Activated CD8-positive, alpha-beta T cell treated with anti-CD3 and anti-CD28 coated beads for 36 hours (primary cell): ENCODE results near the gene WDR45. TPM values are rescaled to one million over a fixed set of nuclear protein-coding genes. Genes with fewer than 3 reads are reported as not detected.
A peak's percentile ranks its signal among the peaks of the same experiment; 100 is the strongest.

ENCODE experiments used
- ATAC-seq: fragments of 200-7000 bp; cut with Tn5 transposase; one replicate; pipeline ENCODE4 v1.10.0; 2021; ENCODE audit warnings: mild to moderate bottlenecking, moderate library complexity
- CTCF ChIA-PET: fragments of 350-600 bp; sonication (Branson Sonifier 250); formaldehyde crosslinking; loops from one replicate; lab custom pipeline; 2021; ENCODE audit warnings: antibody characterized with exemption; lab: Charles Lee
- POLR2A ChIA-PET: fragments of 350-600 bp; sonication (Branson Sonifier 250); formaldehyde crosslinking; loops from one replicate; lab custom pipeline; 2021; ENCODE audit warnings: antibody characterized with exemption; lab: Charles Lee
- DNase-seq: peaks from one replicate; pipeline ENCODE4 v3.0.0-alpha.2; 2020
- H3K27ac Mint-ChIP-seq: one replicate; pipeline ENCODE4 v1.8.0; 2021; ENCODE audit warnings: mild to moderate bottlenecking, mixed read lengths
- H3K27me3 Mint-ChIP-seq: one replicate; pipeline ENCODE4 v1.8.0; 2021; ENCODE audit warnings: mixed read lengths
- H3K36me3 Mint-ChIP-seq: one replicate; pipeline ENCODE4 v1.8.0; 2021; ENCODE audit warnings: low read depth, mixed read lengths
- H3K4me1 Mint-ChIP-seq: one replicate; pipeline ENCODE4 v1.8.0; 2021; ENCODE audit warnings: low read depth, mixed read lengths
- H3K4me3 Mint-ChIP-seq: one replicate; pipeline ENCODE4 v1.8.0; 2021; ENCODE audit warnings: mild to moderate bottlenecking, moderate library complexity, mixed read lengths
- H3K9me3 Mint-ChIP-seq: one replicate; pipeline ENCODE4 v1.8.0; 2021; ENCODE audit warnings: mixed read lengths
- intact Hi-C: fragments of 100-400 bp; cut with micrococcal nuclease; formaldehyde crosslinking; loops from one replicate; pipeline ENCODE4 v1.10.0; 2022
- total RNA-seq, 2 experiments: library from RNA; stranded (reverse); gene quantifications; one replicate each; pipeline ENCODE4 v1.2.3, GENCODE V29; 2021
- TF ChIP-seq, protein P1 (sequence below): fragments of 200-600 bp; IDR thresholded peaks from one replicate; pipeline ENCODE4 v1.8.0; 2022; ENCODE audit warnings: antibody characterized with exemption, mild to moderate bottlenecking

Gene WDR45
- total RNA-seq, 2 experiments from 2014 or later, result 16.9 to 19.6 TPM

DNA sequence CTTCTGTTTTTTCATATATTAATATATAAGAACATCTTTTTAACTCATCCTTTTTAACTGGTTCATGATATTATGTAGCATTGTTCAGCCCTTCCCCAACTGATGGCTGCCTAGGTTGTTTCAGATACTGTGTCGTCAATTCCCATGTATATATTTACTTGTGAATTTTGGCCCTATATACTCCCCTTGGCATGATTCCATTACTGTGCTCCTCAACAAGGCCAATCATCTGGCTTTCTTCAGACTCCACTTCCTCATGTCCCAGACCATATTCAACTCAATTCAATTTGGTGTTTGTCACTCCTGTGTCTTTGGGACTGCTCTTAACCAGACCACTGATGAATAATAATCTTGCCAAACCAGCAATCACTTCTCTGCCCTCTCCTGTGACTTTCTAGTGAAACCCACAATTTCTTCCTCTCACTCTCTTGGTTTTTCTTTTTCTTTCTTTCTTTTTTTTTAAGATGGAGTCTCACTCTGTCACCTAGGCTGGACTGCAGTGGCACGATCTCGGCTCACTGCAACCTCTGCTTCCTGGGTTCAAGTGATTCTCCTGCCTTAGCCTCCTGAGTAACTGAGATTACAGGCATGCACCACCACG is 2.7 kb upstream of the WDR45 start:
- no peak for ATAC-seq
- no peak for DNase-seq
- POLR2A ChIA-PET, result no interaction called here
- Mint-ChIP-seq H3K27ac (peak overlapping the region; percentile 22), H3K4me1 (peaks cover 15% of the 10 kb centered on the region), H3K27me3 (no peaks in the 10 kb centered on the region), H3K36me3 (peaks cover 2% of the 10 kb centered on the region), H3K9me3 (no peaks in the 10 kb centered on the region), H3K4me3 (no peak overlapping the region)
- CTCF ChIA-PET, result no interaction called here
- intact Hi-C loops, result no loop called here
- TF ChIP-seq, protein P1, sequence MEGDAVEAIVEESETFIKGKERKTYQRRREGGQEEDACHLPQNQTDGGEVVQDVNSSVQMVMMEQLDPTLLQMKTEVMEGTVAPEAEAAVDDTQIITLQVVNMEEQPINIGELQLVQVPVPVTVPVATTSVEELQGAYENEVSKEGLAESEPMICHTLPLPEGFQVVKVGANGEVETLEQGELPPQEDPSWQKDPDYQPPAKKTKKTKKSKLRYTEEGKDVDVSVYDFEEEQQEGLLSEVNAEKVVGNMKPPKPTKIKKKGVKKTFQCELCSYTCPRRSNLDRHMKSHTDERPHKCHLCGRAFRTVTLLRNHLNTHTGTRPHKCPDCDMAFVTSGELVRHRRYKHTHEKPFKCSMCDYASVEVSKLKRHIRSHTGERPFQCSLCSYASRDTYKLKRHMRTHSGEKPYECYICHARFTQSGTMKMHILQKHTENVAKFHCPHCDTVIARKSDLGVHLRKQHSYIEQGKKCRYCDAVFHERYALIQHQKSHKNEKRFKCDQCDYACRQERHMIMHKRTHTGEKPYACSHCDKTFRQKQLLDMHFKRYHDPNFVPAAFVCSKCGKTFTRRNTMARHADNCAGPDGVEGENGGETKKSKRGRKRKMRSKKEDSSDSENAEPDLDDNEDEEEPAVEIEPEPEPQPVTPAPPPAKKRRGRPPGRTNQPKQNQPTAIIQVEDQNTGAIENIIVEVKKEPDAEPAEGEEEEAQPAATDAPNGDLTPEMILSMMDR, result no peak

- ChIA-PET POLR2A (interaction anchor here (0.6 kb wide), 1 partner anchor 159 kb away, joined by 3 read pairs; no protein-coding TSS in a partner anchor), CTCF (no interaction called here)
- Mint-ChIP-seq H3K27me3 (no peaks in the 10 kb centered on the region), H3K4me1 (peaks cover 26% of the 10 kb centered on the region), H3K9me3 (no peaks in the 10 kb centered on the region), H3K36me3 (peaks cover 10% of the 10 kb centered on the region), H3K4me3 (no peak overlapping the region), H3K27ac (no peak overlapping the region)
- DNase-seq (no peak), ATAC-seq (no peak)
- intact Hi-C loops, result no loop called here
- TF ChIP-seq, protein P1, result no peak
Observed at GRCh38 chrX:49077941-49078340, 1.7 kb downstream of the WDR45 start.

- peaks cover 19% of the 10 kb centered on the region for H3K36me3 Mint-ChIP-seq
- DNase-seq (no peak), ATAC-seq (no peak)
- no peaks in the 10 kb centered on the region for H3K27me3 Mint-ChIP-seq
- H3K4me1 Mint-ChIP-seq, result peaks cover 25% of the 10 kb centered on the region
- H3K9me3 Mint-ChIP-seq, result no peaks in the 10 kb centered on the region
- no peak overlapping the region for H3K27ac Mint-ChIP-seq
- intact Hi-C loops, result no loop called here
- POLR2A ChIA-PET, result no interaction called here
- TF ChIP-seq, protein P1, result no peak
- CTCF ChIA-PET, result no interaction called here
- no peak overlapping the region for H3K4me3 Mint-ChIP-seq
Observed at GRCh38 chrX:49075347-49075746, 4.3 kb downstream of the WDR45 start.

DNA sequence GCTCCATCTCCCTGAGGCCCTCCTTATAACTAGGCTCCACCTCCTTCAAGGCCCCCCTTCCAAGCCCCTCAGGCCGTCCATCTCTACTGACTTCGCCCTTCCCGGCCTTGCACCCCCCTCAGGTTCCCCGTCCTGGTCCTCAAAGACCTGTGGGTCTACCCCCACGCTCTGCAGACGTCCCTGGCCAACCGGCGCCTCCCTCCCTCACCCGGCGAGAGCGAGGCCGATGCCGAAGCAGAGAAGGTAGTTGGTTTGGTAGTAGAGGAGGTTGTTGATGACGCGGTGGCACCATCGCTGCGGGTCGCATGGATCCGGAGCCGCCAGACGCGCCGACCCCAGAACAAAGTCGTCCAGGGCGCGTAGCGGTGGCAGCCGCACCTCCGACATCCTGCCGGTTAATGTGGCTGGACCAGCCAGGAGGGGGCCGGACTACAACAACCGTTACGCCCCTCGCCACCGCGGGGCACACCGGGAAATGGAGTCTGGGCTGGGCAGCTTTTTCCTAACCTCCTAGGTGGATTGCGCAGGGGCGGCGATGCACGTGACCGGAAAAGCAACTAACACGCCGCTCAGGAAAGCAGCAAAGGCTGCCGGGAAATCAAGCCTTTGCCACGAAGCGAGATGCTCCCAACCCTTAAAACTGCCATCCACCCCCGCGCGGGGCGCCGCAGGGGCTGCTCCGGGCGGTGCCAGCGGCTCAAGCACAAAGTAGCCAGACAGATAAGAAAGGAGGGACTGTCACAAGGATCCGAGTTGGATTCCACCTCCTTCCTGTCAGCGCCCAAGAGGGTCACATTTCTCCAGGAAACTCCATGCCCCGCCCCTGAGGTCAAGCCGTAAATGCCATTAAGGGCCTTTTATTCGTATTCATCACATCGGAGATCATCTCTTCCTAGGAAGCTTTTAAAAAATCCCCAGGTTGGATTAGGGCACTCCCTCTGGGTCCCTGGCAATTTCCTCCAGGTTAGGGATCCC is 5.8 kb downstream of the WDR45 start, which contains the start of gene PRAF2:
Gene PRAF2 (minus strand): TSS at position 402 of the 975 bp plus-strand sequence. CDS start 15 bp downstream, at position 387.
- H3K4me3 Mint-ChIP-seq, result peak within 1 kb of the TSS; percentile 81
- ATAC-seq (peak; percentile 98), DNase-seq (peak; percentile 94)
- peaks cover 19% of the 10 kb centered on the region for H3K36me3 Mint-ChIP-seq
- TF ChIP-seq, protein P1, result no peak
- intact Hi-C loops, result no loop called here
- CTCF ChIA-PET, result no interaction called here
- H3K9me3 Mint-ChIP-seq, result no peaks in the 10 kb centered on the region
- peak within 1 kb of the TSS; percentile 83 for H3K27ac Mint-ChIP-seq
- H3K4me1 Mint-ChIP-seq, result peaks cover 20% of the 10 kb centered on the region
- POLR2A ChIA-PET, result no interaction called here
- no peaks in the 10 kb centered on the region for H3K27me3 Mint-ChIP-seq

GRCh38 chrX:49072712-49073095 is 7.0 kb downstream of the WDR45 start:
- no peak for DNase-seq
- TF ChIP-seq, protein P1, result no peak
- peak overlapping the region; percentile 81 for H3K4me3 Mint-ChIP-seq
- peak overlapping the region; percentile 30 for H3K27ac Mint-ChIP-seq
- no peaks in the 10 kb centered on the region for H3K9me3 Mint-ChIP-seq
- intact Hi-C loops, result no loop called here
- peaks cover 15% of the 10 kb centered on the region for H3K4me1 Mint-ChIP-seq
- CTCF ChIA-PET, result no interaction called here
- peaks cover 18% of the 10 kb centered on the region for H3K36me3 Mint-ChIP-seq
- ATAC-seq, result no peak
- POLR2A ChIA-PET, result no interaction called here
- H3K27me3 Mint-ChIP-seq, result no peaks in the 10 kb centered on the region
